Body of pancreas (tissue), 4 donors: ENCODE results near the gene FOXO3. TPM values are rescaled to one million over a fixed set of nuclear protein-coding genes. Genes with fewer than 3 reads are reported as not detected.

Experiments
- ATAC-seq: fragments of 150-250 bp; one replicate; pipeline ENCODE4 v1.9.1; 2016
- DNase-seq, 4 donors: peaks; one replicate each; pipeline ENCODE4 v3.0.0-alpha.2; 2019
- H3K27ac ChIP-seq, 4 donors: fragments of 200-600 bp; sonication (generic); 1 replicate in 3 of 4; 2 replicates in 1 of 4; pipeline versions ENCODE4 v1.5.1 to v1.6.1; 2016 to 2019; ENCODE audit warnings: mild to moderate bottlenecking in 1 of 4, mixed read lengths in 1 of 4, moderate library complexity in 1 of 4
- H3K27me3 ChIP-seq, 2 donors: fragments of 200-600 bp; sonication (generic); one replicate each; pipeline ENCODE4 v1.6.0; 2016; ENCODE audit warnings: mild to moderate bottlenecking in 1 of 2
- H3K36me3 ChIP-seq, 2 donors: fragments of 200-600 bp; sonication (generic); replicated peaks in 1 of 2; 2 replicates each; pipeline ENCODE4 v1.5.1; 2016; ENCODE audit warnings: low read depth in 2 of 2; ENCODE audit not compliant: insufficient read depth in 1 of 2
- H3K4me1 ChIP-seq: fragments of 200-600 bp; sonication (generic); one replicate; pipeline ENCODE4 v1.6.0; 2016
- H3K4me3 ChIP-seq, 2 donors: fragments of 200-600 bp; sonication (generic); 1 replicate in 1 of 2; 2 replicates in 1 of 2; pipeline ENCODE4 v1.5.1; 2016 to 2019
- H3K9me3 ChIP-seq, 3 donors: fragments of 200-600 bp; sonication (generic); 1 replicate in 2 of 3; 2 replicates in 1 of 3; pipeline ENCODE4 v1.5.1; 2016
- POLR2A ChIP-seq, 3 donors: fragments of 450-650 bp; IDR thresholded peaks; one replicate each; pipeline ENCODE4 v1.6.1; 2016; ENCODE audit warnings: antibody characterized with exemption in 3 of 3, mild to moderate bottlenecking in 2 of 3
- WGBS, 2 donors: methylation state at CpG; one replicate each; pipeline ENCODE4 v1.1.5; 2017; 5-methylcytosine and 5-hydroxymethylcytosine counted together
- intact Hi-C: fragments of 100-400 bp; cut with DNase I; formaldehyde crosslinking; loops from one replicate; pipeline ENCODE4 v1.15.1; 2023
- total RNA-seq, 2 donors: library from RNA; depleted of rRNA; stranded (reverse); fragments of >200 nt; gene quantifications; one replicate each; pipeline ENCODE4 v1.1.0, GENCODE V29; 2016
- TF ChIP-seq, protein P1 (sequence below), 7 experiments: fragments of 450-650 bp in 4 of 7; fragments of 200-600 bp in 3 of 7; sonication (generic) in 3 of 7; IDR thresholded peaks; one replicate each; pipeline ENCODE4 v1.5.1; 2016 to 2019; ENCODE audit warnings: antibody characterized with exemption in 7 of 7

The FOXO3 gene
- 10 to 100 TPM; 62.8 to 69.5 TPM for total RNA-seq

DNA sequence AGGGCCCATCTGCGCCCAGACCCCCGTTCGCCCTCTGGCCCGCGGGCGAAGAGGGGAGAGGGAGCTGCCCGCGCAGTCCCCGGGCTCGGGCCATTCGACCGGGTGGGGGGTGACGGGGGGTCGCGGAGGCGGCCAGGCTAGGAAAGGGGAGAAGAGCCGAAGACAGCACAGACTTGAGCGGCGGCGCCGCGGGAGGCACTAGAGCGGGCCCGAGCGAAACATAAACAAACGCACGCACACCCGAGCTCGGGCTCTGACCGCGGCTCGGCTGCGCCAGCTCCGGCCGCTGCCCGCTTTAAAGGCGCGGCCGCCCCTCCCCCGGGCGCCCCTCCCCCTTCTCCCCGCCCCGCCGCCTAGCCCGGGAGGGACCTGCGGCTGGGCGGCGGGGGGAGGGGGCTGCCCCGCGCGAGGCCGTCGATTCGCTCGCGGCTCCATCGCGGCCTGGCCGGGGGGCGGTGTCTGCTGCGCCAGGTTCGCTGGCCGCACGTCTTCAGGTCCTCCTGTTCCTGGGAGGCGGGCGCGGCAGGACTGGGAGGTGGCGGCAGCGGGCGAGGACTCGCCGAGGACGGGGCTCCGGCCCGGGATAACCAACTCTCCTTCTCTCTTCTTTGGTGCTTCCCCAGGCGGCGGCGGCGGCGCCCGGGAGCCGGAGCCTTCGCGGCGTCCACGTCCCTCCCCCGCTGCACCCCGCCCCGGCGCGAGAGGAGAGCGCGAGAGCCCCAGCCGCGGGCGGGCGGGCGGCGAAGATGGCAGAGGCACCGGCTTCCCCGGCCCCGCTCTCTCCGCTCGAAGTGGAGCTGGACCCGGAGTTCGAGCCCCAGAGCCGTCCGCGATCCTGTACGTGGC lies at the start of gene FOXO3:
Gene FOXO3 (plus strand): TSS at position 455 of the 846 bp plus-strand sequence. CDS start 292 bp downstream, at position 747.
- DNase-seq, result peak; percentile 93 to 96 (median 95)
- Histone ChIP-seq H3K27me3 (no peaks in the 10 kb centered on the region), H3K27ac (peak within 1 kb of the TSS; percentile 97 to 99 (median 99)), H3K9me3 (no peaks in the 10 kb centered on the region), H3K4me1 (peaks cover 28% of the 10 kb centered on the region), H3K36me3 (no peaks in the 10 kb centered on the region), H3K4me3 (peak within 1 kb of the TSS; percentile 86 to 94)
- intact Hi-C loops, result no loop called here
- 1 to 3% methylated on average over 24 to 61 of the region's 110 CpGs for WGBS, 2 donors
- ATAC-seq, result peak; percentile 51
- TF ChIP-seq, protein P1, sequence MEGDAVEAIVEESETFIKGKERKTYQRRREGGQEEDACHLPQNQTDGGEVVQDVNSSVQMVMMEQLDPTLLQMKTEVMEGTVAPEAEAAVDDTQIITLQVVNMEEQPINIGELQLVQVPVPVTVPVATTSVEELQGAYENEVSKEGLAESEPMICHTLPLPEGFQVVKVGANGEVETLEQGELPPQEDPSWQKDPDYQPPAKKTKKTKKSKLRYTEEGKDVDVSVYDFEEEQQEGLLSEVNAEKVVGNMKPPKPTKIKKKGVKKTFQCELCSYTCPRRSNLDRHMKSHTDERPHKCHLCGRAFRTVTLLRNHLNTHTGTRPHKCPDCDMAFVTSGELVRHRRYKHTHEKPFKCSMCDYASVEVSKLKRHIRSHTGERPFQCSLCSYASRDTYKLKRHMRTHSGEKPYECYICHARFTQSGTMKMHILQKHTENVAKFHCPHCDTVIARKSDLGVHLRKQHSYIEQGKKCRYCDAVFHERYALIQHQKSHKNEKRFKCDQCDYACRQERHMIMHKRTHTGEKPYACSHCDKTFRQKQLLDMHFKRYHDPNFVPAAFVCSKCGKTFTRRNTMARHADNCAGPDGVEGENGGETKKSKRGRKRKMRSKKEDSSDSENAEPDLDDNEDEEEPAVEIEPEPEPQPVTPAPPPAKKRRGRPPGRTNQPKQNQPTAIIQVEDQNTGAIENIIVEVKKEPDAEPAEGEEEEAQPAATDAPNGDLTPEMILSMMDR (IDR thresholded peaks at IDR 0.05), result peak in 2 of 7 experiments; percentile 2 to 9
- peak; percentile 95 to 99 (median 98) for TF ChIP-seq POLR2A (IDR thresholded peaks at IDR 0.05)

- WGBS, 2 donors, result 75 to 80% methylated on average over 5 of the region's 5 CpGs
- intact Hi-C loops, result no loop called here
- DNase-seq (peak in 1 of 4 donors; percentile 17), ATAC-seq (no peak)
- TF ChIP-seq, protein P1 (IDR thresholded peaks at IDR 0.05), result peak in 5 of 7 experiments; percentile 13 to 34 (median 28)
- TF ChIP-seq POLR2A (IDR thresholded peaks at IDR 0.05), result no peak
- no peaks in the 10 kb centered on the region for H3K9me3 ChIP-seq
- no peaks in the 10 kb centered on the region for H3K36me3 ChIP-seq
- no peak overlapping the region for H3K27ac ChIP-seq
- H3K4me1 ChIP-seq, result no peaks in the 10 kb centered on the region
- H3K4me3 ChIP-seq, result no peak overlapping the region
- H3K27me3 ChIP-seq, result no peaks in the 10 kb centered on the region
Observed at GRCh38 chr6:108518714-108519576, 41.8 kb upstream of the FOXO3 start.

DNA sequence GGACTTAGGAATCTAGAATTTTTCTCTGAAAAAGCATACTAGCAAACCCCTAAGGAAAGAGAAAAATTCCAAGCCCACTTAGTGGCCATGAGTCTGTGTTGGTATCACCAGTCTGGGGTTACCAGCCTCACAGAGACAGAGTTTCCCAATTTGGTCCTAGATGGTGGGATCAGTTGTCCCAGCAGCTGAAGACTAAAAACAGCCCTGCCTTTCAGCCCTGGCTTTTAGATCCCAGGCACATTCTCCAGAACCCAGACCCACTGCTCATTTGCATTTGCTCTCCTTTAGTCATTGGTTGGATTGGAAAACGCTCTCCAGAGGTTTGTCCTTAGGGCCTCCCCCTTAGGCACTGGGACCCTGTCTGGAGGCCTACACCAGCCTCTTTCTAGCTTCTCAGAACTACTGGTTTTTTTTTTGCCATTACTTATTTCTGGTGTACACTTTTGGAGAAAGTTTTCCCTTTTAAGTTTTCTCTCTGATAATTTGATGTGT lies 39.1 kb upstream of the FOXO3 start:
- H3K27me3 ChIP-seq, result no peaks in the 10 kb centered on the region
- H3K9me3 ChIP-seq, result no peaks in the 10 kb centered on the region
- no peak overlapping the region for H3K4me3 ChIP-seq
- TF ChIP-seq, protein P1 (IDR thresholded peaks at IDR 0.05), result no peak
- TF ChIP-seq POLR2A (IDR thresholded peaks at IDR 0.05), result no peak
- H3K36me3 ChIP-seq, result no peaks in the 10 kb centered on the region
- no peaks in the 10 kb centered on the region for H3K4me1 ChIP-seq
- DNase-seq (no peak), ATAC-seq (no peak)
- no peak overlapping the region for H3K27ac ChIP-seq
- intact Hi-C loops, result no loop called here
- WGBS, 2 donors, result 79 to 82% methylated on average over 1 of the region's 1 CpG

GRCh38 chr6:108523697-108524096 lies 37.0 kb upstream of the FOXO3 start:
- no peaks in the 10 kb centered on the region for H3K27me3 ChIP-seq
- WGBS, 2 donors, result 69 to 80% methylated on average over 2 of the region's 2 CpGs
- no peak overlapping the region for H3K27ac ChIP-seq
- DNase-seq (no peak), ATAC-seq (no peak)
- no peaks in the 10 kb centered on the region for H3K4me1 ChIP-seq
- TF ChIP-seq, protein P1 (IDR thresholded peaks at IDR 0.05), result no peak
- TF ChIP-seq POLR2A (IDR thresholded peaks at IDR 0.05), result no peak
- H3K36me3 ChIP-seq, result no peaks in the 10 kb centered on the region
- H3K9me3 ChIP-seq, result no peaks in the 10 kb centered on the region
- H3K4me3 ChIP-seq, result no peak overlapping the region
- intact Hi-C loops, result no loop called here
